ENCODE data around the gene TNNT2. TPM values are rescaled to one million over a fixed set of nuclear protein-coding genes. Genes with fewer than 3 reads are reported as not detected.

Gene TNNT2
- total and polyA plus RNA-seq, 2 donors (not counting 1 experiment from before 2014, with no cell fraction given): 1.4 TPM; not detected in 1

DNA sequence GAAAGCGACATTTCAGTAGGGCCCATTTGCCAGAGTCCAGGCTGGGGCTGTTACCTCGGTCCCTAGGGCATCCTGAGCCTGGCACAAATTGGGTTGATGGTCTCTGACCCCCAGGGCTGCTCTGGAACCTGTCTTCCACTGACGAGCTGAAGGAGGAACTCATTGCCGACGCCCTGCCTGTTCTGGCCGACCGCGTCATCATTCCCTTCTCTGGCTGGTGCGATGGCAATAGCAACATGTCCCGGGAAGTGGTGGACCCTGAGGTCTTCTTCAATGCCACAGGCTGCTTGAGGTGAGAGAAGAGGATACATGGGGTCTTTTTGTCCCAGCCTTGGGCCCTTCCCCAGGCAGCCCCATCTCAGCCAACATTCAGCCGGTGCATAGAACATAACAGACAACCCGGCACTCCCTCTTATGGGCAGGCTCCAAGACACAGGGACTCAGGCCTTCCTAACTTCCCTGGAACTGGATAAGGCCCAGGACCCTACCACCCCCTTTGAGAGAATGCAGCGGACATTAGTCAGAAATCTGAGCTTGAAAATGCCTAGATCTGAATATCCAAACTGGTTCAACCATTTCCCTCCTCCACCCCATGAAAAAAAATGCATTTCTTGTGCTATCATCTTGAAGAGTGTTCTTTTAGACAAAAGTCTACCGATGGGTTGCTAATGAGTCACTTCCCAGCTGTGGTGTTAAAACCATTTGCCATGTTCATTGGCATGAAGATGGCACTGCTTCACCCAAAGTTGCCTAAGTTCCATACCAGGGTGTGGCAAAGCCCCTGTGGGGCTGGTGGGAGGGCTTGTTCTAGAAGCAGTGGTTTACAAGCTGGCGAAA, 58.8 kb downstream of the TNNT2 start:
- no peak overlapping the region for H3K4me3 ChIP-seq (replicated peaks in 1 of 4; ENCODE audit: control extremely low read depth in 1 of 4, insufficient read depth in 1 of 4, low read depth in 3 of 4, low read length in 4 of 4)
- H3K9me3 ChIP-seq (ENCODE audit: control insufficient read depth, insufficient read depth, low read depth, low read length): no peaks in the 10 kb centered on the region
- no peaks in the 10 kb centered on the region for H3K79me2 ChIP-seq (ENCODE audit: control insufficient read depth, insufficient read depth, low read length)
- H3K9ac ChIP-seq (ENCODE audit: insufficient read depth, low read length): no peak overlapping the region
- no peak overlapping the region for H3K27ac ChIP-seq (ENCODE audit: insufficient read depth, low read length)
- no peaks in the 10 kb centered on the region for H3K4me1 ChIP-seq (ENCODE audit: control insufficient read depth, extremely low read depth, insufficient read depth, low read length)
- peaks cover 16% of the 10 kb centered on the region for H3K27me3 ChIP-seq (ENCODE audit: control insufficient read depth, insufficient read depth, low read length)
- no peak overlapping the region for H3K4me2 ChIP-seq (ENCODE audit: extremely low read depth, insufficient read depth, low read length)
- TF ChIP-seq, protein P1, sequence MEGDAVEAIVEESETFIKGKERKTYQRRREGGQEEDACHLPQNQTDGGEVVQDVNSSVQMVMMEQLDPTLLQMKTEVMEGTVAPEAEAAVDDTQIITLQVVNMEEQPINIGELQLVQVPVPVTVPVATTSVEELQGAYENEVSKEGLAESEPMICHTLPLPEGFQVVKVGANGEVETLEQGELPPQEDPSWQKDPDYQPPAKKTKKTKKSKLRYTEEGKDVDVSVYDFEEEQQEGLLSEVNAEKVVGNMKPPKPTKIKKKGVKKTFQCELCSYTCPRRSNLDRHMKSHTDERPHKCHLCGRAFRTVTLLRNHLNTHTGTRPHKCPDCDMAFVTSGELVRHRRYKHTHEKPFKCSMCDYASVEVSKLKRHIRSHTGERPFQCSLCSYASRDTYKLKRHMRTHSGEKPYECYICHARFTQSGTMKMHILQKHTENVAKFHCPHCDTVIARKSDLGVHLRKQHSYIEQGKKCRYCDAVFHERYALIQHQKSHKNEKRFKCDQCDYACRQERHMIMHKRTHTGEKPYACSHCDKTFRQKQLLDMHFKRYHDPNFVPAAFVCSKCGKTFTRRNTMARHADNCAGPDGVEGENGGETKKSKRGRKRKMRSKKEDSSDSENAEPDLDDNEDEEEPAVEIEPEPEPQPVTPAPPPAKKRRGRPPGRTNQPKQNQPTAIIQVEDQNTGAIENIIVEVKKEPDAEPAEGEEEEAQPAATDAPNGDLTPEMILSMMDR (conservative IDR thresholded peaks at IDR 0.05 in 1 of 2, IDR thresholded peaks at IDR 0.05 in 1 of 2; ENCODE audit: low read depth in 1 of 2, low read length in 2 of 2): no peak
- TF ChIP-seq EZH2 (IDR thresholded peaks at IDR 0.05; ENCODE audit: low read length, missing control alignments): no peak
- DNase-seq (ENCODE audit: low read depth in 2 of 2): no peak
- H4K20me1 ChIP-seq (ENCODE audit: control insufficient read depth, extremely low read depth, insufficient read depth, low read length): no peaks in the 10 kb centered on the region
- H2AFZ ChIP-seq (ENCODE audit: low read length): no peak overlapping the region
- no peaks in the 10 kb centered on the region for H3K36me3 ChIP-seq (ENCODE audit: control insufficient read depth, insufficient read depth, low read length)

DNA sequence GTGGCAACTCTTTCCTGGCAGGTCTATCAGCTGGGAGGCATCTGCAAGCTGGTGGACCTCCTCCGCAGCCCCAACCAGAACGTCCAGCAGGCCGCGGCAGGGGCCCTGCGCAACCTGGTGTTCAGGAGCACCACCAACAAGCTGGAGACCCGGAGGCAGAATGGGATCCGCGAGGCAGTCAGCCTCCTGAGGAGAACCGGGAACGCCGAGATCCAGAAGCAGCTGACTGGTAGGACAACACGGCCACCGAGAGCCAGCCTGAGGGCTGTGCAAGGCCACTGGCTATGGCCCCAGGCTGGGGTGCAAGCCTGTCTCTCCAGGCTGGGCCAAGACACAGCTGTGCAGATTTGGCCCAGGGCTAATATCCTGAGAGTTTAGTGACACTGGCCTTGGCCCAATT, 59.9 kb downstream of the TNNT2 start:
- H4K20me1 ChIP-seq (ENCODE audit: control insufficient read depth, extremely low read depth, insufficient read depth, low read length): no peaks in the 10 kb centered on the region
- no peak for TF ChIP-seq EZH2 (IDR thresholded peaks at IDR 0.05; ENCODE audit: low read length, missing control alignments)
- TF ChIP-seq, protein P1 (conservative IDR thresholded peaks at IDR 0.05 in 1 of 2, IDR thresholded peaks at IDR 0.05 in 1 of 2; ENCODE audit: low read depth in 1 of 2, low read length in 2 of 2): no peak
- DNase-seq (ENCODE audit: low read depth in 2 of 2): no peak
- H3K27ac ChIP-seq (ENCODE audit: insufficient read depth, low read length): no peak overlapping the region
- peaks cover 16% of the 10 kb centered on the region for H3K27me3 ChIP-seq (ENCODE audit: control insufficient read depth, insufficient read depth, low read length)
- no peaks in the 10 kb centered on the region for H3K79me2 ChIP-seq (ENCODE audit: control insufficient read depth, insufficient read depth, low read length)
- H2AFZ ChIP-seq (ENCODE audit: low read length): no peak overlapping the region
- H3K4me1 ChIP-seq (ENCODE audit: control insufficient read depth, extremely low read depth, insufficient read depth, low read length): no peaks in the 10 kb centered on the region
- no peaks in the 10 kb centered on the region for H3K9me3 ChIP-seq (ENCODE audit: control insufficient read depth, insufficient read depth, low read depth, low read length)
- no peak overlapping the region for H3K9ac ChIP-seq (ENCODE audit: insufficient read depth, low read length)
- no peak overlapping the region for H3K4me2 ChIP-seq (ENCODE audit: extremely low read depth, insufficient read depth, low read length)
- H3K4me3 ChIP-seq (replicated peaks in 1 of 4; ENCODE audit: control extremely low read depth in 1 of 4, insufficient read depth in 1 of 4, low read depth in 3 of 4, low read length in 4 of 4): no peak overlapping the region
- H3K36me3 ChIP-seq (ENCODE audit: control insufficient read depth, insufficient read depth, low read length): no peaks in the 10 kb centered on the region

DNA sequence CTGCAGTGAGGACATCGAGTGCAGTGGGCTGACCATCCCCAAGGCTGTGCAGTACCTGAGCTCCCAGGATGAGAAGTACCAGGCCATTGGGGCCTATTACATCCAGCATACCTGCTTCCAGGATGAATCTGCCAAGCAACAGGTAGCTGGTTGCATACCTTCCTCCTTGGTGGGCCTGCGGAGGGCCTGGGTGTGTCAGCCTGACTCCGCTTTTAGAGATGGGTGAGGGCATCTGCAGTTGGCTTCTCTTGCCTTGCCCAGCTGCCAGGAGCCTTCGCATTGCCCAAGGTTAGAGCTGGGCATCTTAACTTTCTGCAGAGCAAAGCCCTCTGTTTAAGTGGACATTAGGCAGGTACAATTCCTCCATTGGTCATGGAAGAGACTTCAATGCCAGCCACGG, 60.9 kb downstream of the TNNT2 start:
- DNase-seq (ENCODE audit: low read depth in 2 of 2): no peak
- no peak overlapping the region for H3K27ac ChIP-seq (ENCODE audit: insufficient read depth, low read length)
- H3K9ac ChIP-seq (ENCODE audit: insufficient read depth, low read length): no peak overlapping the region
- no peak overlapping the region for H3K4me2 ChIP-seq (ENCODE audit: extremely low read depth, insufficient read depth, low read length)
- H3K27me3 ChIP-seq (ENCODE audit: control insufficient read depth, insufficient read depth, low read length): peaks cover 23% of the 10 kb centered on the region
- H4K20me1 ChIP-seq (ENCODE audit: control insufficient read depth, extremely low read depth, insufficient read depth, low read length): no peaks in the 10 kb centered on the region
- no peaks in the 10 kb centered on the region for H3K4me1 ChIP-seq (ENCODE audit: control insufficient read depth, extremely low read depth, insufficient read depth, low read length)
- H3K4me3 ChIP-seq (replicated peaks in 1 of 4; ENCODE audit: control extremely low read depth in 1 of 4, insufficient read depth in 1 of 4, low read depth in 3 of 4, low read length in 4 of 4): no peak overlapping the region
- no peak overlapping the region for H2AFZ ChIP-seq (ENCODE audit: low read length)
- H3K79me2 ChIP-seq (ENCODE audit: control insufficient read depth, insufficient read depth, low read length): no peaks in the 10 kb centered on the region
- H3K9me3 ChIP-seq (ENCODE audit: control insufficient read depth, insufficient read depth, low read depth, low read length): no peaks in the 10 kb centered on the region
- no peak for TF ChIP-seq EZH2 (IDR thresholded peaks at IDR 0.05; ENCODE audit: low read length, missing control alignments)
- TF ChIP-seq, protein P1 (conservative IDR thresholded peaks at IDR 0.05 in 1 of 2, IDR thresholded peaks at IDR 0.05 in 1 of 2; ENCODE audit: low read depth in 1 of 2, low read length in 2 of 2): no peak
- no peaks in the 10 kb centered on the region for H3K36me3 ChIP-seq (ENCODE audit: control insufficient read depth, insufficient read depth, low read length)

Measured in fibroblast of lung (primary cell).